Measurements from ENCODE around the gene SLC1A3.
A peak's percentile ranks its signal among the peaks of the same experiment; 100 is the strongest.
"Not testable (repeated sequence)": the region's sequence is repeated elsewhere in the genome, so short reads cannot be mapped to it uniquely, and the experiment has no call there.

SLC1A3 gene

GRCh38 chr5:36606428-36607113 lies at the start of gene SLC1A3:
TSS of gene SLC1A3 (plus strand) at chr5:36606606. CDS start at chr5:36608424, 1,818 bp downstream.
- peak; percentile 41 to 86 (median 73) for DNase-seq
- intact Hi-C loops (cut with DNase I) = no loop called here

DNA sequence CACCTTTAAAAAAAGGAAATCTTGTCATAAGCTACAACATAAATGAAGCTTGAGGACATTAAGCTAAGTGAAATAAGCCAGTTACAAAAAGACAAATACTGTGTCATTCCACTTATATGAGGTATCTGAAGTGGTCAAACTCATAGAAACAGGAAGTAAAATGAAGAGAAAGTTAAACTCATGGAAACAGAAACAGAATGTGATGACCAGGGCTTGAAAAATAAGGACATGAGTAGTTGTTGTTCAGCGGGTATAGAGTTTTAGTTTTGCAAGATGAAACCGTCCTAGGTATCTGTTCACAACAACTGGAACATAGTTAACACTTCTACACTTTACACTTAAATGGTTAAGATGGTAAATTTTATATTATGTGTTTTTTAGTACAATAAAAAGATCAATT lies 47.8 kb upstream of the SLC1A3 start:
- DNase-seq = no peak
- intact Hi-C loops (cut with DNase I) = no loop called here

- intact Hi-C loops (cut with DNase I) = no loop called here
- DNase-seq = no peak
These were observed 44.8 kb upstream of the SLC1A3 start for GRCh38 chr5:36561601-36562000.

- intact Hi-C loops (cut with DNase I) = no loop called here
- DNase-seq = peak in 7 of 42 donors; percentile 17 to 54 (median 38)
These were observed 36.9 kb upstream of the SLC1A3 start for GRCh38 chr5:36569491-36569890.

DNA sequence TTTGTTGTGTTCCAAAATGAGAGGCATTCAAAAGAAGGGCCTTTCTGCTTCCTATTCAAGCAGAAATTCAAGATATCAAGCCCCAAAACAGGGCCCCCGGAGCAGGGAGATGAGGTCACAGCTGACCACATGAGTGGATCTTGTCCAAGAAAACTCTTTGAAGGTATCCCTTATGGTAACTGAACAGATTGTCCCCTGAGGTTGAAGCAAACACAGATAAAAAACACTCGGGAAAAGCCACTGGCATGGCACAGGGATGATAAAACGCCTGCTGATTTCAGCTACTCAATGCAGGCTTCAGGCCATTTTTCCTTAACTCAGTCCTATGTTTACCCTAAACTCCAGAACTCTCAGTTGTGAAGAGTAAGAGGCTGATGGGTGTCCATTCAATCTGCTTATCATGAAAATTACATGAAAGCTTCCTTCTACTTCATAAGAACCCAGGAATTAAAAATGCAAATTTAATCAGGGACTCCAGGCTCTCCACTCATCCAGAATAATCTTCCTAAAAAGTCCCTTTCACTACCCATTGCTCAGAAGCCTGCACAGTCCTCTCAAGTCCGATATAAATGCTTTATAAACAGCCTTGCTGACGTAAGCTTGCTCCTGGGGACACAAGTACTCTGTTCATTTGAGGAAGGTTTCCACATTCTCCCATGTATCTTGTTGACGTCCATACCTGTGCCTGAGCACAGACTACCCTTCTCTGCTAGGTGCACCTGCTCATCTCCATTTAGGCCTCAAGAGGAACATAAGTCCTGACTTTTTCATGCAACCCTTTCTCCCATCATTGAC lies 35.9 kb upstream of the SLC1A3 start:
- intact Hi-C loops (cut with DNase I) = no loop called here
- DNase-seq = no peak

DNA sequence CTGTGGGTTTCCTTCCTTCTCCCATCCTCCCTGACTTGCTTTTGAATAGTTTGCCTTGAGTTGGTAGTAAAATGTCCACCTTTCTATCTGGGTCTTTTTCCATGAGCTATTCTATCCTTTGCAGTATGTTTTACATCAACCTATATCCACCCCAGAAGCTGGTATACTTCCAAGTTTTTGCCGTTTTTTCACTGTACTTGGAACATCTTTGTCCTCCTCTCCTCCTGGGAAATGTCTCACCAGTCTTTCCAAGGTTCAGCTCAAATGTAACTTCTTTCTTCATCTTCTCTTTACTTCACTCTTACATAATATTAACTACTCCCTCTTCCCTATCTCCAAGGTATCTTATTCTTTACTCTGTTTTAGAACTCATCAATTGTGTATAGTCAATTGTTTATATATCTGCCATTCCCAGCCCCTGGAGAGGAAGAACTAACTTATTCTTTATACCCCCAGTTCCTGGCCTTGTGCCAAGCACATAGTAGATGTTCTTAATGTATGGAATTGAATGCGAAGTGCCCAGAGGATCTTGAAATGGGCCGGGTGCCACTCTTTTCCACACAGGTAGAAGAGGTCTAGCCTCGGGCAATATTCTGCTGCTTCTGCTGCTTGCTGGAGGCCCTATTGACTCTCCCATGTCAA lies 34.9 kb upstream of the SLC1A3 start:
- DNase-seq = no peak
- intact Hi-C loops (cut with DNase I) = no loop called here

DNA sequence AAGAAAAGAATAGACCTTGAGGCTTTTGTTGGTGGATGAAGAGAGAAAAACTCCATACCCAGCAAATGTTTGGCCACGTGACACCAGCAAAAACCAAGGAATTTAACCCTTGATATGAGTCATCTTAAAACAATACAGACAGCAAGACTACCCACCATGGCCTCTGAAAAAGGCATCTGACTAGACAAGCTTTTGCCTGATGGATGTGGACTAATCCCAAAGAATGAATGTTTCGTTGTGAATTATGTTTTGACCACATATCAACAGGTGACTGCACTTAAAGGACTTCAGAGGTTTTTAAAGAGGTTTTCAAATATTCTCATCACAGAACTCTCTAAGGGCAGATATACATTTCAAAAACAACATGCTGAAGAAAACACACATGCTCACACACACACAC lies 33.0 kb upstream of the SLC1A3 start:
- no peak for DNase-seq
- intact Hi-C loops (cut with DNase I) = no loop called here

- intact Hi-C loops (cut with DNase I) = no loop called here
- DNase-seq = no peak
These were observed 31.0 kb upstream of the SLC1A3 start for GRCh38 chr5:36575361-36575781.

DNA sequence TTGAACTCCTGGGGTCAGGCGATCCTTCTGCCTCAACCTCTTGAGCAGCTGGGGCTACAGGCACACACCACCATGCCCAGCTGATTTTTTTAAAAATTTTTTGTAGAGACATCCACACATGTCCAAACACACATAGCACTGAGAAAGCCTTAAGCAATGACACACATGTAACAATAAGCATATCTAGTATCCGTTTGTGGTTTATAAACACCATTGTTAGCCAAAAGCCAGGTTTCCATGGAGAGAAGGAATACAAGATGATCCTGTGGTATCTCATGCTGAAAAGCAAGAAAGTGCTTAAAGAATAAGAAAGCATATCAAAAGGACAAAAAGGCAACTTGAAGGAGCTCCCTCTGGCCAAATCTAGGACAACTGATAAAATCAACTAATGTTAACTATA lies 29.7 kb upstream of the SLC1A3 start:
- DNase-seq = no peak

DNA sequence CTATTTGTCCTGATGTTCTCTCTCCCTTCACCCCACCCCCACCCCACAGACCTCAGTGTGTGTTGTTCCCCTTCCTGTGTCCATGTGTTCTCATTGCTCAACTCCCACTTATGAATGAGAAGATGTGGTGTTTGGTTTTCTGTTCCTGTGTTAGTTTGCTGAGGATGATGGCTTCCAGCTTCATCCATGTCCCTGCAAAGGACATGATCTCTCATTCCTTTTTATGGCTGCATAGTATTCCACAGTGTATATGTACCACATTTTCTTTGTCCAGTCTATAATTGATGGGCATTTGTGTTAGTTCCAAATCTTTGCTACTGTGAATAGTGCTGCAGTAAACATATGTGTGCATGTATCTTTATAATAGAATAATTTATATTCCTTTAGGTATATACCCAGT lies 26.5 kb upstream of the SLC1A3 start:
- intact Hi-C loops (cut with DNase I); DNase-seq: not testable (repeated sequence)

More for the DNA sequence above, 29.7 kb upstream of the SLC1A3 start:
- intact Hi-C loops (cut with DNase I) = no loop called here

DNA sequence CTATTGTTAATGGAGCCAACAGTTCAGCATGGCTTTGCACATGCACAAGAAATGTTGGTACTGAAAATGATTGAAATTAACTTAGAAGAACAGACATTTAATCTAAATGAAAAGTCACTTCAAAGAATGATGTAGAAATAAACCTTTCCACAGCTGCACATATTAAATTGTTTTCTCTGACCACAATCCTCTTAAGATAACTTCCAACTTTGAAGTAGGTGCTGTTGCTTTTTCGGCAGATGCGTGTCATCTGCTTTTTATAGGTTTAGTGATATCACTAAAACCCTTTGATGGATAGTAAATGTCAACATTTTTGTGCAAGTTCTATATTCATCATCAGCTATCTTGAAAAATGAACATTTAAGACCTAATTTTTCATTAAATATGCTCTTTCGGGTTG lies 25.3 kb upstream of the SLC1A3 start:
- intact Hi-C loops (cut with DNase I) = no loop called here
- DNase-seq = no peak

- intact Hi-C loops (cut with DNase I) = no loop called here
- DNase-seq = peak in 17 of 42 donors; percentile 22 to 67 (median 43)
These were observed 22.2 kb upstream of the SLC1A3 start for GRCh38 chr5:36584009-36584875.

- intact Hi-C loops (cut with DNase I) = no loop called here
These were observed 20.7 kb upstream of the SLC1A3 start for GRCh38 chr5:36585701-36586100.

DNA sequence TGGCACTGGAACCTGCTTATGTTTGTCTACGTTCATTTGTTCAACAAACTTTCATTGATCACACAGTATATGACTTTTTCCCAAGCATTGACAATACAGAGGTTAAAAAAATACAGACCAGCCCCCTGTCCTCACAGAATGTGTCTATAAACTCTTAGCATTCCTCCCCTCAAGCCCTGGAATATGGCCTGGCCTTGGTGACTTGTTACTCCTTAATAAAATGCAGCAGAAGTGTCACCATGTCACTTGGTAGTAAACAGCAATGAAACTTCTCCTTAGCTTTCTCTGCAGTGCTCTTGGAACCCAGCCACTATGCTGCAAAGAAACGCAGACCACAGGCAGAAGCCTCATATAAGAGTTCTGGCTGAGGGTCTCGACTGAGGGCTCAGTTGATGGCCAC lies 19.1 kb upstream of the SLC1A3 start:
- intact Hi-C loops (cut with DNase I) = no loop called here
- no peak for DNase-seq

More at GRCh38 chr5:36585701-36586100, 20.7 kb upstream of the SLC1A3 start:
- DNase-seq = no peak

DNA sequence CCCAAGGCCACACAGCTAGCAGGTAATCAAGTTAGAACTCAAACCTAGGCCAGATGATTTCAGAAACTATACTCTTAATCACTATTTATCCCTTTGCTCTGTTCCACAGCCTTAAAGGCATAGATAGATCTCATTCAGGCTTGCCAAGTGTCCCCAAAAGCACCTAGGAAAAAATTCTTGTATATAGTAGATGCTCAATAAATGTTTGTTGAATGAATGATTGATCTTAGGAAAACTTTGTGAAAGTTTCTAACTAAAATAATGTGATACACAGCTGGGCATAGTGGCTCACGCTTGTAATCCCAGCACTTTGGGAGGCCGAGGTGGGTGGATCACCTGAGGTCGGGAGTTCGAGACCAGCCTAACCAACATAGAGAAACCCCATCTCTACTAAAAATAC lies 16.7 kb upstream of the SLC1A3 start:
- intact Hi-C loops (cut with DNase I); DNase-seq: not testable (repeated sequence)

- intact Hi-C loops (cut with DNase I) = no loop called here
- DNase-seq = no peak
These were observed 15.7 kb upstream of the SLC1A3 start for GRCh38 chr5:36590513-36591286.

- intact Hi-C loops (cut with DNase I) = no loop called here
- DNase-seq = no peak
These were observed 12.5 kb upstream of the SLC1A3 start for GRCh38 chr5:36593867-36594266.

DNA sequence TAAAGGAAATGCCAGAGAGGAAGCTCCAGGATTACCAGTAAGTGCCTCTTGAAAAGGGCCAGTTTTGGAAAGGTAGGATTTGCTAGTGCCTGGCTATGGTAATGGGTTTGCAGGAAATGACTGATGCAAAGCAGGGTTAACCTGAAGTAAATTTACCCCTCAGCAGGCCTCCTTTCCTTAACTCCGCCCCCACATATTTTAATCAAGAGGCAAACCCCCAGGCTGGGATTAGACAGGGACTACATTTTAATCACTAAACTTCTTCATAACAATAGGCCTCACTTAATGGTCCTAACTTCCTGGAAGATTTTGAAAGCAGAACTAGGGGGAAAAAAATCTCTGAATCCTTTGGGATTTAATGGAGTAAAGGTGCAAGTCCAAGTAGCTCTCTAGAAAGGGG lies 10.2 kb upstream of the SLC1A3 start:
- DNase-seq = no peak
- intact Hi-C loops (cut with DNase I) = no loop called here
